GM03348 (cell line): ENCODE measurements around the gene RETREG3.
A peak's percentile ranks its signal among the peaks of the same experiment; 100 is the strongest.
"Not testable (repeated sequence)": the region's sequence is repeated elsewhere in the genome, so short reads cannot be mapped to it uniquely, and the experiment has no call there.

Experiments
- DNase-seq: peaks from one replicate; pipeline ENCODE4 v3.0.0; 2012; ENCODE audit warnings: low spot score

Gene RETREG3

GRCh38 chr17:42613699-42614295 is 4.6 kb upstream of the RETREG3 start:
- DNase-seq: no peak

- no peak for DNase-seq
Measured at GRCh38 chr17:42612013-42612412, 2.8 kb upstream of the RETREG3 start.

GRCh38 chr17:42609814-42610801 is 934 bp upstream of the RETREG3 start:
- not testable (repeated sequence) for DNase-seq

GRCh38 chr17:42608305-42609181 is 631 bp downstream of the RETREG3 start:
- DNase-seq: no peak

GRCh38 chr17:42607769-42608168 is 1.4 kb downstream of the RETREG3 start:
- DNase-seq: no peak

GRCh38 chr17:42603318-42603717 is 5.9 kb downstream of the RETREG3 start:
- no peak for DNase-seq

GRCh38 chr17:42598905-42599304 is 10.3 kb downstream of the RETREG3 start:
- no peak for DNase-seq

- DNase-seq: no peak
Measured at GRCh38 chr17:42596386-42596785, 12.8 kb downstream of the RETREG3 start.

GRCh38 chr17:42591411-42591810 is 17.8 kb downstream of the RETREG3 start:
- DNase-seq: no peak

GRCh38 chr17:42590886-42591285 is 18.3 kb downstream of the RETREG3 start:
- no peak for DNase-seq

GRCh38 chr17:42586514-42587230 is 22.5 kb downstream of the RETREG3 start:
- DNase-seq: no peak

- no peak for DNase-seq
Measured at GRCh38 chr17:42585353-42585752, 23.8 kb downstream of the RETREG3 start.

- no peak for DNase-seq
Measured at GRCh38 chr17:42584880-42585279, 24.3 kb downstream of the RETREG3 start.

- no peak for DNase-seq
Measured at GRCh38 chr17:42581744-42582270, 27.4 kb downstream of the RETREG3 start.

- DNase-seq: no peak
Measured at GRCh38 chr17:42579794-42580551, 29.2 kb downstream of the RETREG3 start.

GRCh38 chr17:42578282-42578869 is 30.8 kb downstream of the RETREG3 start:
- DNase-seq: peak; percentile 85

GRCh38 chr17:42577532-42578281 is 31.5 kb downstream of the RETREG3 start, which contains the start of gene PSMC3IP:
Gene PSMC3IP (minus strand): TSS chr17:42577729. CDS start chr17:42577686, 43 bp downstream.
- DNase-seq: peak; percentile 98

- DNase-seq: no peak
Measured at GRCh38 chr17:42577140-42577531, 32.0 kb downstream of the RETREG3 start.

- DNase-seq: no peak
Measured at GRCh38 chr17:42574463-42574862, 34.7 kb downstream of the RETREG3 start.
